Astrocyte of the spinal cord (primary cell): Measurements from ENCODE around the gene TMEM86A.

Experiments used
- DNase-seq: peaks from one replicate; pipeline ENCODE4 v3.0.0; 2011; ENCODE audit warnings: low read depth, low spot score
- H3K4me3 ChIP-seq: 2 replicates; pipeline ENCODE4 v1.5.1; 2011; ENCODE audit warnings: low read depth, mild to moderate bottlenecking, low read length, moderate library complexity
- in situ Hi-C: cut with HindIII; loops from 2 replicates; pipeline ENCODE4 v1.10.0; 2017; ENCODE audit warnings: low sequenced_read_pairs
- TF ChIP-seq, protein P1 (sequence below): IDR thresholded peaks from 2 replicates; pipeline ENCODE4 v1.5.1; 2012; ENCODE audit warnings: low read depth, mild to moderate bottlenecking, low read length, inconsistent platforms

TMEM86A gene

DNA sequence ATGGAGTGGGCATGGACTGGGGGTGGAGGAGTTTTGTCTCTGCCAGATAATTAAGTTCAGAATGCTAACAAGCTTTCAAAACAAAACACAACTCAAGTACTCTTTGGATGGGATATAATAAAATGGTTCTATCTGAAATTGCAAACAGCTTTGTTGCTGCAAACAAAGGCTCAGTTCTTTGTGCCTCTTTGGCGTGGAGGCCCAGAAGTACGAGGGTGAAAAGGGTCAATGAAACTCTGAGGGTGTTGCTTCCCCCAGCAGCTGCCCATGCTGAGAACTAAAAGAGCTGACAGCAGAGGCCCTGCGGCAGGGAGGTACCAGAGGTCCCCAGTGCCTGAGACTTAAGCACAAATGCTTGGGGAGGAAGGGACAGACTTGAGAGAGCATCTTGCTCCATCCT, 53.9 kb downstream of the TMEM86A start:
- H3K4me3 ChIP-seq = no peak overlapping the region
- in situ Hi-C loops = no loop called here
- DNase-seq = no peak
- TF ChIP-seq, protein P1, sequence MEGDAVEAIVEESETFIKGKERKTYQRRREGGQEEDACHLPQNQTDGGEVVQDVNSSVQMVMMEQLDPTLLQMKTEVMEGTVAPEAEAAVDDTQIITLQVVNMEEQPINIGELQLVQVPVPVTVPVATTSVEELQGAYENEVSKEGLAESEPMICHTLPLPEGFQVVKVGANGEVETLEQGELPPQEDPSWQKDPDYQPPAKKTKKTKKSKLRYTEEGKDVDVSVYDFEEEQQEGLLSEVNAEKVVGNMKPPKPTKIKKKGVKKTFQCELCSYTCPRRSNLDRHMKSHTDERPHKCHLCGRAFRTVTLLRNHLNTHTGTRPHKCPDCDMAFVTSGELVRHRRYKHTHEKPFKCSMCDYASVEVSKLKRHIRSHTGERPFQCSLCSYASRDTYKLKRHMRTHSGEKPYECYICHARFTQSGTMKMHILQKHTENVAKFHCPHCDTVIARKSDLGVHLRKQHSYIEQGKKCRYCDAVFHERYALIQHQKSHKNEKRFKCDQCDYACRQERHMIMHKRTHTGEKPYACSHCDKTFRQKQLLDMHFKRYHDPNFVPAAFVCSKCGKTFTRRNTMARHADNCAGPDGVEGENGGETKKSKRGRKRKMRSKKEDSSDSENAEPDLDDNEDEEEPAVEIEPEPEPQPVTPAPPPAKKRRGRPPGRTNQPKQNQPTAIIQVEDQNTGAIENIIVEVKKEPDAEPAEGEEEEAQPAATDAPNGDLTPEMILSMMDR = no peak

- in situ Hi-C loops = no loop called here
- TF ChIP-seq, protein P1 = no peak
- DNase-seq = peak; percentile 7
- H3K4me3 ChIP-seq = no peak overlapping the region
Measured at GRCh38 chr11:18754308-18754707, 55.7 kb downstream of the TMEM86A start.
